HG03354 (cell line): Measurements from ENCODE around the gene TUT1.
"Not testable (repeated sequence)": the region's sequence is repeated elsewhere in the genome, so short reads cannot be mapped to it uniquely, and the experiment has no call there.

Source experiments
- ATAC-seq: cut with Tn5 transposase; IDR thresholded peaks from one replicate; pipeline ENCODE4 v1.9.1; 2021; ENCODE audit warnings: mild to moderate bottlenecking; ENCODE audit not compliant: unreplicated experiment, poor library complexity, severe bottlenecking

TUT1 gene

GRCh38 chr11:62591448-62592145 lies at the start of gene TUT1:
Gene TUT1 (minus strand): TSS chr11:62591523. CDS start chr11:62591485, 38 bp downstream.
- ATAC-seq, result peak; percentile 90

DNA sequence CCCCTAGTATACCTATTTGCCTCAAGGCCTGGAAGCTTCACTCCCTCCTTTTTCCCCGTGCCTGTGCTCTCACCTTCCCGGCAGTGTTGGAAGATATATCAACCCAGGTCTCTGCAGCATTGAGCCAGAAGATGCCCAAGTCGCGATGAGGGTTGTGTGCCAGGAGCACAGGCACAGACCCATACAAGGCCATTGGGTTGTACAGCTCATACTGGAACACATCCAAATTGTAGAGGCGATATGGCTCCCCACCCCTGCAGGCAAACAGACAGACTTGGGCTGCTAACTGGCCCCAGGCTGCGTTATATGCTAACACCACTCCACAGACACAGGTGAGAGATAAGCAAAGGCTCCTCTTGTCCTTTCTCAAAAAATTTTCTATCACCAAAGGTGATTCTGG lies 41.2 kb upstream of the TUT1 start:
- no peak for ATAC-seq

DNA sequence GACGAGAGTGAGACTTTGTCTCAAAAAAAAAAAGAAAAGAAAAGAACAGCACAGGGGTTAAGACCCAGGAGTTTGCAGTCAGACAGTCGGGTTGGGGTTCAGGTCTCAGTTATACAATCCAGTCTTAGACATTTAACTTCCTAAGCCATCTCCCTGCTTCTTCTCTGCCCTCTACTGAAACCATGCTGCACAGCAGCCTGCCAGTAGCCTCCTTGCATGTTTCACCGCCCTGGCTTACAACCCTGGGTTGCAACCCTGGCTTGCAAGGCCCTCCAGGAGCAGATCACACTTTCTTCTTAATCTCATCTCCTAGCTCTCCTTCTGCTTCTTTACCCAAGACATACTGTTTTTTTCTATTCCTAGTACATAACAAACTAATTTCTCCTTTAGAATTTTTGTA lies 36.4 kb upstream of the TUT1 start:
- no peak for ATAC-seq

GRCh38 chr11:62622476-62623089 lies 31.3 kb upstream of the TUT1 start:
- no peak for ATAC-seq

- ATAC-seq, result peak; percentile 97
These were observed 30.5 kb upstream of the TUT1 start, which contains the start of gene B3GAT3 for GRCh38 chr11:62621567-62622470. Gene B3GAT3 (minus strand): TSS chr11:62621986. CDS start chr11:62621947, 39 bp downstream.

- no peak for ATAC-seq
These were observed 29.8 kb upstream of the TUT1 start for GRCh38 chr11:62621027-62621566.

- ATAC-seq, result not testable (repeated sequence)
These were observed 25.6 kb upstream of the TUT1 start for GRCh38 chr11:62616957-62617356.

- ATAC-seq, result no peak
These were observed 24.2 kb upstream of the TUT1 start for GRCh38 chr11:62615521-62615920.

- ATAC-seq, result no peak
These were observed 23.0 kb upstream of the TUT1 start for GRCh38 chr11:62614275-62614674.

DNA sequence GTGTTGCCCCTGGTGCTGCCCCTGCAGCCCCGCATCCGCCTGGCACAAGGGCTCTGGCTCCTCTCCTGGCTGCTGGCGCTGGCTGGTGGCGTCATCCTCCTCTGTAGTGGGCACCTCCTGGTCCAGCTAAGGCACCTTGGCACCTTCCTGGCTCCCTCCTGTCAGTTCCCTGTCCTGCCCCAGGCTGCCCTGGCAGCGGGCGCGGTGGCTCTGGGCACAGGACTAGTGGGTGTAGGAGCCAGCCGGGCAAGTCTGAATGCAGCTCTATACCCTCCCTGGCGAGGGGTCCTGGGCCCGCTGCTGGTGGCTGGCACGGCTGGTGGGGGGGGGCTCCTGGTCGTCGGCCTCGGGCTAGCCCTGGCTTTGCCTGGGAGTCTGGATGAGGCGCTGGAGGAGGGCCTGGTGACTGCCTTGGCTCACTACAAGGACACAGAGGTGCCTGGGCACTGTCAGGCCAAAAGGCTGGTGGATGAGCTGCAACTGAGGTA lies 22.0 kb upstream of the TUT1 start:
- no peak for ATAC-seq

GRCh38 chr11:62612366-62613290 lies 21.3 kb upstream of the TUT1 start, which contains the start of the genes EML3 and ROM1:
Gene EML3 (minus strand): TSS chr11:62612775. CDS start chr11:62612457, 318 bp downstream.
Gene ROM1 (plus strand): TSS chr11:62613257. CDS start chr11:62613282, 25 bp downstream.
- ATAC-seq, result peak; percentile 76

DNA sequence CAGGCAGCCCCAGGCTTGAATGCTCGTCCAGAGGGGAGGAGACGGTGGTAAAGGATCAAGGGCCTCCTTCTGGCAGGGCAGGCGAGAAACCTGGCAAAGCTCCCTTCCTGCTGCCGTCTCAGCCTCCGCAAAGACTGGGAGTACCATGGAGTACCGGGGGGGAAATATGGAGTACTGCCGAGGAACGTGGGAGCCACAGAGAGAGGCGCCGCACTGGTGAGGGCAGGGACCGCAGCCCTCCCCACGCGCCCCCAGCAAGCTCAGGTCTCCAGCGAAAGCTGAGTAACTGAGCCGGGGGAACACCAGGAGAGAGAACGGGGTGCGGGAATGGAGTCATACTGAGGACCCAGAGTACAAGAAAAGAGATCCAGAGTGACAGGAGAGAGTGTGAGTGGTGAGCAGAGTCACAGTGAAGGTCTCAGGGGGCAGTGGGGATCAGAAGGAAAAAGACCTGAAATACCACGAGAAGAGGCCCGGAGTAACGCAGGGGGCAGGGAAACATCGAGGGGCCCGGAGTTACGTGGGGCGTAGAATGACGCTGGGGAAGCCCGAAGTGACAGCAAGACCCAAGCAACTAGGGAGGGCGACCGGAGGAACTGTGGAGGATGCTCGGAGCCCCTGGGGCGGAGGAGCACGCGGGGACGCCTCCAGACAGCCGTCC lies 20.5 kb upstream of the TUT1 start:
- peak; percentile 35 for ATAC-seq

- no peak for ATAC-seq
These were observed 19.7 kb upstream of the TUT1 start for GRCh38 chr11:62610814-62611704.

DNA sequence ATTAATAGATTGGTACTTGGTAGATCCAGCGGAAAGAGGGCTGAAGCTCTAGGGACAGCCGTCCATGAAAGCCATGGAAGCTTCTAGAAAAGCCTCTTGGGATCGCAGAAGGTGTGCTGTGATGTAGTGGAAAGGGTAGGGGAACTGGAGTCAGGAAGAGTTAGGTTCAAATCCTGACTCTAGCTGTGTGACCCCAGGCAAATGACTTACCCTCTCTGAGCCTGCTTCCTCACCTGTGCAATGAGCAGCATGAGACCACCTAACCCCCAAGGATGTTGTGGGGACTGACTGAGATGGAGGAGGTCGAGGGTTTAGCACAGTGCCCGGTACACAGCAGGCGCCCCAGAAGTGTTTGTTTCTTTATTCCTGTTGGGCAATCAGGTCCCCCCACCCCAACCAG lies 19.1 kb upstream of the TUT1 start:
- no peak for ATAC-seq

GRCh38 chr11:62608776-62609175 lies 17.5 kb upstream of the TUT1 start:
- no peak for ATAC-seq

DNA sequence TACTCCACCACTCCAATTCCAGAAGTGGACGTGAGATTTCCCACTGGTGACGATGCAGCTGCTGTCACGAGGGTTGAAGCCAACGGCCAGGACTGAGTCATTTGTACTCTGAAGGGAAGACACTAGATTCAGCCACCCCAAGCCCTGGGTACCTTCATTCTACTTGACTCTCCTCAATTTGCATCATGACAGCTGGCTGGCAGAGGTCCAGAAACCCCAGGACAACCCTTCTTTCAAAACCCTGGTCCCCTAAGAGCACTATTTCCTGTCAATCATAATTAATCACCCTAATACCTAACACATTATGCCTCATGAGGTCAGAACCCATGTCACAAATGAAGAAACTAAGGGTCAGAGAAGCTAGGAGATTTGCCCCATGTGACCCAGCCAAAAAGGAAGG lies 16.4 kb upstream of the TUT1 start:
- no peak for ATAC-seq

DNA sequence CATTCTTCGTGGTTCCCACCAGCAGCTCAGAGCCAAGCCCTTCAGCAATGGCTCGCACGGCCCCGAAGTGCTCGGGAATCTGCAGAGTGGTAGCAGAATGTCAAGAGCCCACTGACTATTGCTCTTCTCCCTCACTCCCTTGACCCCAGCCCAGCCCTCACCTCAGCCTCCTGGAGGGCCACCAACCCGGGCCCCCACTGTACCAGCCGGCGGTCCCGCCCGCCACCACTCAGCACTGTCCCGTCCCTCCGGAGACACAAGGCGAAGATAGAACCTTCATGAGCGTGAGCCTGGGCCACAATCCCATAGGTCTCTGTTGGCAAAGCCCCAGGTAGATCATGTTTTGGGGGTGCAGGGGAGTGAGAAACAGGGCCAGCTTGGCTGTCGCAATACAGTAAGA lies 14.6 kb upstream of the TUT1 start:
- no peak for ATAC-seq
